Activated CD8-positive, alpha-beta T cell treated with anti-CD3 and anti-CD28 coated beads for 36 hours (primary cell): ENCODE results near the gene DOK5. TPM values are rescaled to one million over a fixed set of nuclear protein-coding genes. Genes with fewer than 3 reads are reported as not detected.

Experiments
- ATAC-seq: fragments of 200-7000 bp; cut with Tn5 transposase; one replicate; pipeline ENCODE4 v1.10.0; 2021; ENCODE audit warnings: mild to moderate bottlenecking, moderate library complexity
- CTCF ChIA-PET: fragments of 350-600 bp; sonication (Branson Sonifier 250); formaldehyde crosslinking; loops from one replicate; lab custom pipeline; 2021; ENCODE audit warnings: antibody characterized with exemption; lab: Charles Lee
- POLR2A ChIA-PET: fragments of 350-600 bp; sonication (Branson Sonifier 250); formaldehyde crosslinking; loops from one replicate; lab custom pipeline; 2021; ENCODE audit warnings: antibody characterized with exemption; lab: Charles Lee
- DNase-seq: peaks from one replicate; pipeline ENCODE4 v3.0.0-alpha.2; 2020
- H3K27ac Mint-ChIP-seq: one replicate; pipeline ENCODE4 v1.8.0; 2021; ENCODE audit warnings: mild to moderate bottlenecking, mixed read lengths
- H3K27me3 Mint-ChIP-seq: one replicate; pipeline ENCODE4 v1.8.0; 2021; ENCODE audit warnings: mixed read lengths
- H3K36me3 Mint-ChIP-seq: one replicate; pipeline ENCODE4 v1.8.0; 2021; ENCODE audit warnings: low read depth, mixed read lengths
- H3K4me1 Mint-ChIP-seq: one replicate; pipeline ENCODE4 v1.8.0; 2021; ENCODE audit warnings: low read depth, mixed read lengths
- H3K4me3 Mint-ChIP-seq: one replicate; pipeline ENCODE4 v1.8.0; 2021; ENCODE audit warnings: mild to moderate bottlenecking, moderate library complexity, mixed read lengths
- H3K9me3 Mint-ChIP-seq: one replicate; pipeline ENCODE4 v1.8.0; 2021; ENCODE audit warnings: mixed read lengths
- intact Hi-C: fragments of 100-400 bp; cut with micrococcal nuclease; formaldehyde crosslinking; loops from one replicate; pipeline ENCODE4 v1.10.0; 2022
- total RNA-seq, 2 experiments: library from RNA; stranded (reverse); gene quantifications; one replicate each; pipeline ENCODE4 v1.2.3, GENCODE V29; 2021
- TF ChIP-seq, protein P1 (sequence below): fragments of 200-600 bp; IDR thresholded peaks from one replicate; pipeline ENCODE4 v1.8.0; 2022; ENCODE audit warnings: antibody characterized with exemption, mild to moderate bottlenecking

The DOK5 gene
- total RNA-seq, 2 experiments from 2014 or later, result 1.3 to 1.4 TPM

DNA sequence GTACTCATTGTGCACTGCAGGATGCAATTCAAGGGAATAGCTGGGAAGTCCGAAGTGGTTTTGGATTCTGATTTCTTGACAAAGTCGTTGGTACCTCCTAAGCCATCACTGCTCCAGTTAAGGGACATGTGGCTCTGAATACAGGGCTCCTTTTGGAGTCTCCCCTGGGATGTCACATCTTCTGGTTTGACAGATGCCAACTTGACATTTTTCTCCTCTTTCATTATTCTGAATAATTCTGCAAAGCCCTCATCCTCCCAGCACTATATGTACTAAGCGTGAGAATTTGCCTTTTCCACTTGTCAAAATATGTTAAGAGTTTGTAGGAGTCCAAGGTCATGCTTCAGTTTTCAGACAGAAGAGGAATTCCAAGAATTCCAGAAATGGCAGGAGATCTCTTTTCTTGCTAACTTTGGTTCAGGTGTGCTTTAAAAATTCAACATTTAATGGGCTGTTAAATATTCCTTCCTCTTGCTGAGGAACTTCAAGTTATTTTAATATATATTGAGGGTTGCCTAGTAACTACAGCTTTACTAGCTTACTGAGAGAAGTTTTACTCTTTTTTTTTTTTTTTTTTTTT, 38.7 kb downstream of the DOK5 start:
- Mint-ChIP-seq H3K27ac (no peak overlapping the region), H3K9me3 (peaks cover 5% of the 10 kb centered on the region), H3K4me3 (no peak overlapping the region), H3K4me1 (no peaks in the 10 kb centered on the region), H3K27me3 (peaks cover 6% of the 10 kb centered on the region), H3K36me3 (no peaks in the 10 kb centered on the region)
- CTCF ChIA-PET, result no interaction called here
- intact Hi-C loops, result no loop called here
- TF ChIP-seq, protein P1, sequence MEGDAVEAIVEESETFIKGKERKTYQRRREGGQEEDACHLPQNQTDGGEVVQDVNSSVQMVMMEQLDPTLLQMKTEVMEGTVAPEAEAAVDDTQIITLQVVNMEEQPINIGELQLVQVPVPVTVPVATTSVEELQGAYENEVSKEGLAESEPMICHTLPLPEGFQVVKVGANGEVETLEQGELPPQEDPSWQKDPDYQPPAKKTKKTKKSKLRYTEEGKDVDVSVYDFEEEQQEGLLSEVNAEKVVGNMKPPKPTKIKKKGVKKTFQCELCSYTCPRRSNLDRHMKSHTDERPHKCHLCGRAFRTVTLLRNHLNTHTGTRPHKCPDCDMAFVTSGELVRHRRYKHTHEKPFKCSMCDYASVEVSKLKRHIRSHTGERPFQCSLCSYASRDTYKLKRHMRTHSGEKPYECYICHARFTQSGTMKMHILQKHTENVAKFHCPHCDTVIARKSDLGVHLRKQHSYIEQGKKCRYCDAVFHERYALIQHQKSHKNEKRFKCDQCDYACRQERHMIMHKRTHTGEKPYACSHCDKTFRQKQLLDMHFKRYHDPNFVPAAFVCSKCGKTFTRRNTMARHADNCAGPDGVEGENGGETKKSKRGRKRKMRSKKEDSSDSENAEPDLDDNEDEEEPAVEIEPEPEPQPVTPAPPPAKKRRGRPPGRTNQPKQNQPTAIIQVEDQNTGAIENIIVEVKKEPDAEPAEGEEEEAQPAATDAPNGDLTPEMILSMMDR, result no peak
- ATAC-seq (no peak), DNase-seq (no peak)
- POLR2A ChIA-PET, result no interaction called here

DNA sequence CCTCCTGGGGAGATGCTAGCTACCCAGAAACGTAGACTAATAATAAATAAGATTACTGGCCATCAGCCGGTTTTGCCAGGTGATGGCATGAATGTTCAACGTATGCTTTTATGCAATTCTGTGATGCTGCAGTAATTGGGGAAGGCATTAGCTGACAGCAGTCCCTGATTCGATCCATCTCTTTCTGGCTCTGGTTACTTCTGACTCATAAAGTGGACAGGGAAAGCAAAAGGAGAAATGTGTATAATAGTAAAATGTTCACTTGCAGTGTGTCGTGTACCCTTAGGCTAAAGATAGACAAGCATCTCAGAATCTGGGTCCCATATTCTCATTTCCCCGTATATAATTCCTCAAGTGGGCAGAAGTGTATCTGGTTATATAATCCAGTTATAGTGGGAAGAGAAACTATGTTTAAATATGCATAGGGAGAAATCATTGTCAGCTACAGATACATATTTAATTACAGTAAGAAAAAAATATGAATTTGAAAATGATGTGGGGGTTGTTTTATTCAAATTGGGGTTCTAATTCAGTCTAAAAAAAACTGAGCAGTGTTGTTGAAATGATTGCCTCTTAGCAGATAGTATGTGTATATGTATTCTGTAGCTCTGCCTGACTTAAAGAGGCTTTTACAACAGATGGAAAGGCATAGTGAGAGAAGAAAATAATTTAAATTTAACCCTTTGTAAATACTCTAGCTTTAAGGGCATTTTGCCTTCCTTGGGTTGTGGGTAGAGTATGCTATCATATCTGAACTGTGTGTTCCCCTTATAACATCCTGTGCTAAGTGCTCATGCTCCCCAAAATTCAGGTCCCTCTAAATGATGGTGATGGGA, 40.6 kb downstream of the DOK5 start:
- CTCF ChIA-PET, result interaction anchor here (1.3 kb wide), 1 partner anchor 15 kb away, joined by 3 read pairs; no protein-coding TSS in a partner anchor
- POLR2A ChIA-PET, result no interaction called here
- H3K36me3 Mint-ChIP-seq, result no peaks in the 10 kb centered on the region
- DNase-seq, result no peak
- no peak for ATAC-seq
- H3K27ac Mint-ChIP-seq, result no peak overlapping the region
- no peak overlapping the region for H3K4me3 Mint-ChIP-seq
- intact Hi-C loops, result no loop called here
- TF ChIP-seq, protein P1, result no peak
- peaks cover 5% of the 10 kb centered on the region for H3K9me3 Mint-ChIP-seq
- peaks cover 9% of the 10 kb centered on the region for H3K27me3 Mint-ChIP-seq
- no peaks in the 10 kb centered on the region for H3K4me1 Mint-ChIP-seq

DNA sequence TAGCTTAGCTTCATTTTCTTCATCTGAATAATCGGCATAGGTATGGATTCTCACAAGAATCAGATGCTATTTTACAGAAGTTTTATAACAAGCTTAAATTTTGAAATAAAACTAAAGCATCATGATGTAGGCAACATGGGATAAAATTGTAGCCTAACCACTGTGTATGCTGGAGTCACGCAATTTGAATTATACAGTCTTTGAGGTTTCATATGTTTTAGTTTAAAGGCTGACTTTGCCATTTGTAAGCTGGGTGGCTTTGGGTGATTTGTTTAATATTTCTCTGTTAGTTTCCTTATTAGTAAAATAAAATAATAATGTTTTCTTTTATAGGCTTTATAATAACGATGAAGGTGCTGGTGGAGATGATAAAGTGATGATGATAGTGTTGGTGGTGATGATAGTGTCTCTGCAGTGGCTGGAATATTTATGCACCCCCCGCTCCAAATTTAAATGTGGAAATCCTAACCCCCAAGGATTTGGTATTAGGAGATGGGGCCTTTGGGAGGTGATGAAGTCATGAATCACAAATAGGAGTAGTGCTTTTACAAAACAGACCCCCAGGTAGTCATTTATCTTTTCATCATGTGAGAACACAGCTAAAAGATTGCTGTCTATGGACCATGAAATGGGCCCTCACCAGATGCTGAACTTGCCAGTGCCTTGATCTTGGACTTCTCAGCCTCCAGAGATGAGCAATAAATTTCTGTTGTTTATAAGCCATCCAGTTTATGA, 42.0 kb downstream of the DOK5 start:
- TF ChIP-seq, protein P1, result no peak
- Mint-ChIP-seq H3K4me1 (no peaks in the 10 kb centered on the region), H3K27me3 (peaks cover 9% of the 10 kb centered on the region), H3K27ac (no peak overlapping the region), H3K36me3 (no peaks in the 10 kb centered on the region), H3K9me3 (peaks cover 5% of the 10 kb centered on the region), H3K4me3 (no peak overlapping the region)
- POLR2A ChIA-PET, result no interaction called here
- CTCF ChIA-PET, result no interaction called here
- intact Hi-C loops, result no loop called here
- DNase-seq, result no peak
- ATAC-seq, result no peak

DNA sequence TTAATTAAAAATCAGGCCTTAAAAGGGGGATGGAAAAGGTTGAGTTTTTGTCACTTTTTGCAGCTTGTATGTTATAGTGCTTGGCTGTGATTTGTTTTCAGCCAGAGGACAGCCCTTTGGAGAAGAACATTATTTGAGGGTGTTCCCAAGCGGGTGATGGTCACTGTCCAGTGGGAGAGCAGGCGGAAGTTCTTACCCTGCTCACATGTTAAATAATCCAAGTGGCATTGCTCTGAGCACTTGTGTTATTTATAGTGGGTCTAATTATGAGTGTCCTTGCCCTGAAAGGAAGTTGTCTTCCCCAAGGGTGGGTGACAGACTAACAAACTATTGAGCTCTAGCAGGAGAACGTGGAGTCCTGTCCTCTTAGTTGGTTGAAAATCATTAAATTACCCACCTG, 49.5 kb downstream of the DOK5 start:
- DNase-seq (no peak), ATAC-seq (no peak)
- ChIA-PET CTCF (no interaction called here), POLR2A (no interaction called here)
- Mint-ChIP-seq H3K27me3 (peaks cover 3% of the 10 kb centered on the region), H3K4me3 (no peak overlapping the region), H3K9me3 (no peaks in the 10 kb centered on the region), H3K36me3 (no peaks in the 10 kb centered on the region), H3K27ac (no peak overlapping the region), H3K4me1 (no peaks in the 10 kb centered on the region)
- intact Hi-C loops, result no loop called here
- TF ChIP-seq, protein P1, result no peak
